HL-60 (cell line): ENCODE results near the gene LRRTM3.

Source experiments
- DNase-seq, 2 experiments: peaks; one replicate each; pipeline ENCODE4 v3.0.0-alpha.2; 2010 to 2020; ENCODE audit warnings: low read depth in 1 of 2, low spot score in 1 of 2
- H3K27ac ChIP-seq: fragments of 250-450 bp; sonication (Bioruptor Pico); replicated peaks from 2 replicates; pipeline ENCODE4 v1.5.1; 2020; ENCODE audit warnings: mild to moderate bottlenecking, moderate library complexity
- H3K27me3 ChIP-seq: fragments of 250-450 bp; sonication (Bioruptor Pico); 2 replicates; pipeline ENCODE4 v1.5.1; 2021; ENCODE audit warnings: mild to moderate bottlenecking, moderate library complexity; ENCODE audit not compliant: insufficient read depth, poor library complexity, severe bottlenecking
- H3K4me3 ChIP-seq: replicated peaks from 2 replicates; pipeline ENCODE4 v1.5.1; 2011; ENCODE audit warnings: mild to moderate bottlenecking, control low read depth, low read length; ENCODE audit not compliant: insufficient read depth
- CTCF ChIP-seq: IDR thresholded peaks from one replicate; pipeline ENCODE4 v1.5.1; 2011; ENCODE audit warnings: low read length, control low read depth, inconsistent platforms; ENCODE audit not compliant: insufficient read depth
- GABPA ChIP-seq: IDR thresholded peaks from 2 replicates; pipeline ENCODE4 v1.6.1; 2012; ENCODE audit warnings: low read depth
- POLR2AphosphoS5 ChIP-seq: IDR thresholded peaks from 2 replicates; pipeline ENCODE4 v1.6.1; 2012; ENCODE audit warnings: low read depth
- REST ChIP-seq: IDR thresholded peaks from 2 replicates; pipeline ENCODE4 v1.6.1; 2012; ENCODE audit warnings: low read depth; ENCODE audit not compliant: insufficient replicate concordance
- SPI1 ChIP-seq: IDR thresholded peaks from 2 replicates; pipeline ENCODE4 v1.6.1; 2012; ENCODE audit warnings: low read depth, mild to moderate bottlenecking, borderline replicate concordance

LRRTM3 gene

DNA sequence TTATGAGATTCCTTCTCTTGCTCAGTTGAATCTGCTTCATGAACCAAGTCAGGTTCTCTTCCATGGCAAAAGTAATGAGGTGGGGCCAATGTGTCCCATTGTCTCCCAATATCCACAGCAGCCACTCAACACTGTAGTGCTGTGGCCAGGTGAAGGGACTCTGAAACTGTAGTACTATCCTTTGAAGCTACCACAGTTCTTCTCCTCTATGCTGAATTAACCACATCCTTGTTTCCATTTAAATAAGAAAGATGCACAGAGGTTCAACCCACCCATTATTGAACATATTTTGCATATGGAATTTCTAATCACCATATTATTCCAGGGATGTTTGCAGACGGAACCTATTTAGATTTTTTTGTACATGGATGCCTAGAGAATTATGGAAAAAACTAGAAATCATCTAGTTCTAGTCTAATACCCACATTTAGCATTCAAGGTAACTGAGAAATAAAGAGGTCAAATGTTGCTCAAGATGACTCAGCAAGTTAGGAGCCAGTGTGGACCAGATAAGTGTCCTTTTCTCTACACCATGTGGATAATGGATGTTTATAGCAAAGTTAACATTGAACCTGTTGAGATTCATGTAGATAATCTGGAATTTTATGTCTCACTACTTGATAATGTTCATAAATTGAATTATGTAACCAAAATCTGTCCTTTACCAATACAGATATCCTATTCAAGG lies 64.5 kb downstream of the LRRTM3 start:
- Histone ChIP-seq H3K27me3 (no peaks in the 10 kb centered on the region), H3K27ac (no peak overlapping the region), H3K4me3 (no peak overlapping the region)
- no peak for TF ChIP-seq GABPA
- TF ChIP-seq SPI1: no peak
- TF ChIP-seq CTCF: no peak
- TF ChIP-seq POLR2AphosphoS5: no peak
- no peak for TF ChIP-seq REST
- DNase-seq: no peak

DNA sequence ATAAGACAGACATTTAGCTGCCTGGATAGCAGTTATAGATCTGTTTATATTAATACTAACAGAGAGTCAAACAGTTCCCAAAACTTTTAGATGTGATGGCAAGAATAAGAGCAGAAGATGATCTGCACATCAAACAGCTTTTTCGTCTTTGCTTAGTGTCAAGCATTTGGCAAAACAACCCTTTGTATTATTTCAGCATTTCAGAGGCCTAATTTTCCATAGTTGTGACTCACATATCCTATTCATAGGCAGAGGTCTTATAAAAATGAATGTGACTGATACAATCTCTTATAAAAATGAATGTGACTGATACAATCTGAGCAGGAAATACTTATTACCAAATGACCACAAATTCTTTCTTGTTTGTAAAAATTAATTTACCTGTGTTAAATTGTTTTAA lies 71.2 kb downstream of the LRRTM3 start:
- DNase-seq: no peak
- no peak overlapping the region for H3K27ac ChIP-seq
- no peaks in the 10 kb centered on the region for H3K27me3 ChIP-seq
- no peak for TF ChIP-seq SPI1
- no peak for TF ChIP-seq CTCF
- no peak for TF ChIP-seq GABPA
- TF ChIP-seq POLR2AphosphoS5: no peak
- no peak for TF ChIP-seq REST
- H3K4me3 ChIP-seq: no peak overlapping the region

GRCh38 chr10:66999762-67000545 lies 74.1 kb downstream of the LRRTM3 start:
- Histone ChIP-seq H3K27ac (no peak overlapping the region), H3K27me3 (no peaks in the 10 kb centered on the region), H3K4me3 (no peak overlapping the region)
- TF ChIP-seq POLR2AphosphoS5: no peak
- TF ChIP-seq SPI1: no peak
- TF ChIP-seq GABPA: no peak
- no peak for TF ChIP-seq CTCF
- TF ChIP-seq REST: no peak
- DNase-seq: no peak
